ENCODE measurements around the gene VPS4B. TPM values are rescaled to one million over a fixed set of nuclear protein-coding genes. Genes with fewer than 3 reads are reported as not detected.

Gene VPS4B
- total and polyA plus RNA-seq, 10 of the 15 experiments (the other 5 are each of a cell fraction or from before 2014, with no cell fraction given): 21.4 to 37.6 (median 29.8) TPM

GRCh38 chr18:63374540-63374939 lies 47.7 kb downstream of the VPS4B start:
- WGBS (ENCODE audit: insufficient coverage, insufficient replicate concordance, low lambda C conversion rate, missing lambda C conversion rate): 95% methylated on average over 1 of the region's 1 CpG
- in situ Hi-C loops (cut with MboI) (no loop called here), intact Hi-C loops (cut with micrococcal nuclease; ENCODE audit: unreplicated experiment) (no loop called here)
- no peak overlapping the region for H3K4me2 ChIP-seq (ENCODE audit: control insufficient read depth, insufficient read depth)
- no peak for TF ChIP-seq ZNF687 (IDR thresholded peaks at IDR 0.05)
- TF ChIP-seq PRDM15 (CRISPR knock-in tag; IDR thresholded peaks at IDR 0.05): no peak
- no peak for TF ChIP-seq MLLT1 (IDR thresholded peaks at IDR 0.05)
- TF ChIP-seq NBN (IDR thresholded peaks at IDR 0.05): no peak
- no peak for TF ChIP-seq ETV6 (conservative IDR thresholded peaks at IDR 0.05 in 1 of 2, IDR thresholded peaks at IDR 0.05 in 1 of 2; ENCODE audit: borderline replicate concordance in 1 of 2, low read depth in 1 of 2)
- TF ChIP-seq SMC3 (IDR thresholded peaks at IDR 0.05; ENCODE audit: borderline replicate concordance, low read length): no peak
- no peak for TF ChIP-seq CHD1 (IDR thresholded peaks at IDR 0.05; ENCODE audit: low read depth, low read length)
- TF ChIP-seq PAX5 (IDR thresholded peaks at IDR 0.05; ENCODE audit: borderline replicate concordance, low read depth, low read length): no peak
- no peak for TF ChIP-seq ESRRA (IDR thresholded peaks at IDR 0.05; ENCODE audit: low read length)
- no peak for TF ChIP-seq CEBPZ (IDR thresholded peaks at IDR 0.05; ENCODE audit: low read depth, low read length)
- TF ChIP-seq CBFB (IDR thresholded peaks at IDR 0.05; ENCODE audit: low read depth): no peak
- no peaks in the 10 kb centered on the region; the same call in 2 of the 3 replicates for H3K9me3 ChIP-seq (replicated peaks; ENCODE audit: control insufficient read depth, insufficient read depth, low read length)
- H3K27me3 ChIP-seq (replicated peaks in 1 of 2; ENCODE audit: control insufficient read depth in 2 of 2, insufficient read depth in 2 of 2, low read length in 1 of 2): no peaks in the 10 kb centered on the region
- ChIA-PET RAD21 (ENCODE audit: unreplicated experiment) (no interaction called here), SMC1A (ENCODE audit: uncharacterized antibody, unreplicated experiment) (no interaction called here), CTCF (no interaction called here), POLR2A (no interaction called here)
- H3K79me2 ChIP-seq (ENCODE audit: control insufficient read depth, insufficient read depth, low read length): no peaks in the 10 kb centered on the region
- H3K9ac ChIP-seq (ENCODE audit: control insufficient read depth, insufficient read depth, low read length): no peak overlapping the region
- H4K20me1 ChIP-seq (ENCODE audit: control insufficient read depth, insufficient read depth): no peaks in the 10 kb centered on the region
- no peaks in the 10 kb centered on the region for H3K36me3 ChIP-seq (ENCODE audit: control insufficient read depth in 2 of 2, insufficient read depth in 2 of 2, low read length in 1 of 2)
- FAIRE-seq: no peak
- no TSS peak for BruUV-seq (replicated peaks)
- H3K27ac ChIP-seq (ENCODE audit: control insufficient read depth, insufficient read depth): no peak overlapping the region
- H3K4me3 ChIP-seq: no peak overlapping the region
- no peak for ATAC-seq
- peaks cover 4% of the 10 kb centered on the region for H3K4me1 ChIP-seq (ENCODE audit: control insufficient read depth, insufficient read depth, low read length)
- H2AFZ ChIP-seq (ENCODE audit: control insufficient read depth, low read depth, low read length): no peak overlapping the region
- DNase-seq (ENCODE audit: low read depth, low spot score): no peak

All from GM12878 (cell line).